Right lobe of liver (tissue), 6 donors: ENCODE measurements around the gene C10orf90. TPM values are rescaled to one million over a fixed set of nuclear protein-coding genes. Genes with fewer than 3 reads are reported as not detected.

Experiments
- ATAC-seq, 4 donors: fragments of 200-7000 bp; cut with Tn5 transposase; one replicate each; pipeline ENCODE4 v1.9.1; 2020; ENCODE audit warnings: mild to moderate bottlenecking in 4 of 4, moderate library complexity in 4 of 4
- DNase-seq, 3 donors: peaks; one replicate each; pipeline ENCODE4 v3.0.0-alpha.2; 2020
- H3K27ac ChIP-seq, 3 donors: fragments of 200-600 bp; one replicate each; pipeline ENCODE4 v1.8.0; 2022
- H3K27me3 ChIP-seq, 2 donors: fragments of 200-600 bp; one replicate each; pipeline ENCODE4 v1.8.0; 2022
- H3K36me3 ChIP-seq, 4 donors: fragments of 200-600 bp; sonication (generic) in 1 of 4; one replicate each; pipeline versions ENCODE4 v1.5.1 to v1.8.0; 2017 to 2022; ENCODE audit warnings: control low read depth in 1 of 4
- H3K4me1 ChIP-seq, 4 donors: fragments of 200-600 bp; sonication (generic) in 1 of 4; one replicate each; pipeline versions ENCODE4 v1.5.1 to v1.8.0; 2017 to 2022; ENCODE audit warnings: control low read depth in 1 of 4
- H3K4me3 ChIP-seq, 3 donors: fragments of 200-600 bp; one replicate each; pipeline ENCODE4 v1.8.0; 2022
- H3K9me3 ChIP-seq, 4 donors: fragments of 200-600 bp; sonication (generic) in 1 of 4; one replicate each; pipeline versions ENCODE4 v1.5.1 to v1.8.0; 2017 to 2022; ENCODE audit warnings: control low read depth in 1 of 4
- CTCF ChIP-seq, 4 donors: fragments of 200-600 bp in 3 of 4; fragments of 450-650 bp in 1 of 4; IDR thresholded peaks; one replicate each; pipeline versions ENCODE4 v1.5.1 to v1.8.0; 2016 to 2022; ENCODE audit warnings: antibody characterized with exemption in 4 of 4, mild to moderate bottlenecking in 2 of 4
- POLR2A ChIP-seq: fragments of 450-650 bp; IDR thresholded peaks from one replicate; pipeline ENCODE4 v1.6.1; 2017; ENCODE audit warnings: antibody characterized with exemption, mild to moderate bottlenecking
- WGBS: methylation state at CpG from one replicate; pipeline ENCODE4 v1.1.6; 2018; ENCODE audit warnings: low coverage, low lambda C conversion rate; ENCODE audit not compliant: insufficient coverage; ENCODE audit errors: missing lambda C conversion rate; 5-methylcytosine and 5-hydroxymethylcytosine counted together
- intact Hi-C, 2 donors: fragments of 100-400 bp; cut with DNase I; formaldehyde crosslinking; loops; one replicate each; pipeline versions ENCODE4 v1.11.2 to v1.14.1; 2022
- total RNA-seq, 6 experiments: library from RNA; depleted of rRNA in 2 of 6; stranded (reverse); fragments of >200 nt in 2 of 6; fragmentation: NEBNext Ultra II Directional in 3 of 6; extraction: Animal tissue kit (Norgen Biotek cat#: 25700) in 3 of 6; gene quantifications; one replicate each; pipeline versions ENCODE4 v1.1.0 to v1.2.4, GENCODE V29; 2016 to 2023
- donor health status: DM: no; HTN: yes; CAD: no.
- donor health status: DM: no; HTN: no; CAD: no.
- donor health status: DM: no; HTN: no; CAD: no.
- donor health status: DM: no; HTN: yes; CAD: no.
- donor health status: DM: no; HTN: yes; CAD: no.

The C10orf90 gene
- total RNA-seq, 6 experiments from 2014 or later, result 0.22 to 0.43 TPM; not detected in 4

- no peak overlapping the region for H3K4me3 ChIP-seq
- no peaks in the 10 kb centered on the region for H3K9me3 ChIP-seq
- intact Hi-C loops, result no loop called here
- no peaks in the 10 kb centered on the region for H3K4me1 ChIP-seq
- TF ChIP-seq CTCF (IDR thresholded peaks at IDR 0.05), result no peak
- no peak for TF ChIP-seq POLR2A
- DNase-seq (no peak), ATAC-seq (no peak)
- no peaks in the 10 kb centered on the region for H3K27me3 ChIP-seq
- no peak overlapping the region for H3K27ac ChIP-seq
- WGBS, result 47% methylated on average over 2 of the region's 4 CpGs
- no peaks in the 10 kb centered on the region for H3K36me3 ChIP-seq
These were observed 37.8 kb downstream of the C10orf90 start for GRCh38 chr10:126632705-126633104.

GRCh38 chr10:126629925-126630624 lies 40.4 kb downstream of the C10orf90 start:
- ATAC-seq (no peak), DNase-seq (no peak)
- no peaks in the 10 kb centered on the region for H3K27me3 ChIP-seq
- H3K4me3 ChIP-seq, result no peak overlapping the region
- H3K36me3 ChIP-seq, result no peaks in the 10 kb centered on the region
- TF ChIP-seq CTCF (IDR thresholded peaks at IDR 0.05), result no peak
- TF ChIP-seq POLR2A, result no peak
- no peaks in the 10 kb centered on the region for H3K4me1 ChIP-seq
- H3K27ac ChIP-seq, result no peak overlapping the region
- no peaks in the 10 kb centered on the region for H3K9me3 ChIP-seq
- WGBS, result 48% methylated on average over 11 of the region's 11 CpGs
- intact Hi-C loops, result no loop called here

GRCh38 chr10:126628746-126629145 lies 41.7 kb downstream of the C10orf90 start:
- no peak overlapping the region for H3K4me3 ChIP-seq
- H3K9me3 ChIP-seq, result no peaks in the 10 kb centered on the region
- no peak overlapping the region for H3K27ac ChIP-seq
- no peaks in the 10 kb centered on the region for H3K27me3 ChIP-seq
- intact Hi-C loops, result no loop called here
- no peak for DNase-seq
- TF ChIP-seq CTCF (IDR thresholded peaks at IDR 0.05), result no peak
- TF ChIP-seq POLR2A, result no peak
- WGBS, result no CpG with 5 or more reads among the region's 3 CpGs
- H3K36me3 ChIP-seq, result no peaks in the 10 kb centered on the region
- H3K4me1 ChIP-seq, result no peaks in the 10 kb centered on the region
- ATAC-seq, result no peak

GRCh38 chr10:126621846-126622245 lies 48.6 kb downstream of the C10orf90 start:
- Histone ChIP-seq H3K9me3 (no peaks in the 10 kb centered on the region), H3K4me3 (no peak overlapping the region), H3K27ac (no peak overlapping the region), H3K4me1 (no peaks in the 10 kb centered on the region), H3K27me3 (no peaks in the 10 kb centered on the region), H3K36me3 (no peaks in the 10 kb centered on the region)
- ATAC-seq, result no peak
- DNase-seq, result no peak
- 61% methylated on average over 7 of the region's 7 CpGs for WGBS
- TF ChIP-seq POLR2A (no peak), CTCF (IDR thresholded peaks at IDR 0.05) (no peak)
- intact Hi-C loops, result no loop called here
